ENCODE results near the gene QSER1.

QSER1 gene

GRCh38 chr11:32982626-32983025 lies 90.0 kb downstream of the QSER1 start:
- Histone ChIP-seq H3K36me3 (ENCODE audit: low read length) (no peaks in the 10 kb centered on the region), H3K9me2 (replicated peaks; ENCODE audit: insufficient read depth, low read length) (no peaks in the 10 kb centered on the region), H3K9ac (ENCODE audit: low read length) (no peak overlapping the region), H3F3A (ENCODE audit: insufficient read depth) (no peaks in the 10 kb centered on the region), H4K20me1 (ENCODE audit: low read depth, low read length) (no peaks in the 10 kb centered on the region), H3K79me2 (ENCODE audit: insufficient read depth, low read length) (no peaks in the 10 kb centered on the region), H3K4me3 (ENCODE audit: insufficient read depth, low read length, poor library complexity, severe bottlenecking) (no peak overlapping the region), H3K27me3 (ENCODE audit: low read length) (no peaks in the 10 kb centered on the region), H3K27ac (ENCODE audit: low read depth, low read length) (no peak overlapping the region), H2AFZ (ENCODE audit: low read depth, low read length, severe bottlenecking) (no peak overlapping the region), H3K4me2 (ENCODE audit: low read depth, low read length, poor library complexity, severe bottlenecking) (no peak overlapping the region), H3K9me3 (ENCODE audit: insufficient read depth, low read length) (no peaks in the 10 kb centered on the region)
- TF ChIP-seq EZH2phosphoT487 (conservative IDR thresholded peaks at IDR 0.05; ENCODE audit: low read length) = no peak
- TF ChIP-seq CTCF (IDR thresholded peaks at IDR 0.05; ENCODE audit: insufficient read depth, low read length, poor library complexity, severe bottlenecking) = no peak

- H2AFZ ChIP-seq (ENCODE audit: low read depth, low read length, severe bottlenecking) = no peak overlapping the region
- no peak overlapping the region for H3K27ac ChIP-seq (ENCODE audit: low read depth, low read length)
- H3K4me3 ChIP-seq (ENCODE audit: insufficient read depth, low read length, poor library complexity, severe bottlenecking) = no peak overlapping the region
- no peak overlapping the region for H3K4me2 ChIP-seq (ENCODE audit: low read depth, low read length, poor library complexity, severe bottlenecking)
- H4K20me1 ChIP-seq (ENCODE audit: low read depth, low read length) = no peaks in the 10 kb centered on the region
- no peaks in the 10 kb centered on the region for H3K27me3 ChIP-seq (ENCODE audit: low read length)
- no peak for TF ChIP-seq CTCF (IDR thresholded peaks at IDR 0.05; ENCODE audit: insufficient read depth, low read length, poor library complexity, severe bottlenecking)
- TF ChIP-seq EZH2phosphoT487 (conservative IDR thresholded peaks at IDR 0.05; ENCODE audit: low read length) = no peak
- no peaks in the 10 kb centered on the region for H3K79me2 ChIP-seq (ENCODE audit: insufficient read depth, low read length)
- H3K9me3 ChIP-seq (ENCODE audit: insufficient read depth, low read length) = no peaks in the 10 kb centered on the region
- H3K9me2 ChIP-seq (replicated peaks; ENCODE audit: insufficient read depth, low read length) = no peaks in the 10 kb centered on the region
- H3K36me3 ChIP-seq (ENCODE audit: low read length) = no peaks in the 10 kb centered on the region
- H3K9ac ChIP-seq (ENCODE audit: low read length) = no peak overlapping the region
- H3F3A ChIP-seq (ENCODE audit: insufficient read depth) = no peaks in the 10 kb centered on the region
Observed at GRCh38 chr11:32983506-32983905, 90.9 kb downstream of the QSER1 start.

GRCh38 chr11:32985600-32985999 lies 93.0 kb downstream of the QSER1 start:
- no peak overlapping the region for H3K27ac ChIP-seq (ENCODE audit: low read depth, low read length)
- no peaks in the 10 kb centered on the region for H4K20me1 ChIP-seq (ENCODE audit: low read depth, low read length)
- no peaks in the 10 kb centered on the region for H3K9me3 ChIP-seq (ENCODE audit: insufficient read depth, low read length)
- H3K4me2 ChIP-seq (ENCODE audit: low read depth, low read length, poor library complexity, severe bottlenecking) = no peak overlapping the region
- no peaks in the 10 kb centered on the region for H3K36me3 ChIP-seq (ENCODE audit: low read length)
- TF ChIP-seq EZH2phosphoT487 (conservative IDR thresholded peaks at IDR 0.05; ENCODE audit: low read length) (no peak), CTCF (IDR thresholded peaks at IDR 0.05; ENCODE audit: insufficient read depth, low read length, poor library complexity, severe bottlenecking) (no peak)
- H3K79me2 ChIP-seq (ENCODE audit: insufficient read depth, low read length) = no peaks in the 10 kb centered on the region
- H3K9me2 ChIP-seq (replicated peaks; ENCODE audit: insufficient read depth, low read length) = no peaks in the 10 kb centered on the region
- H3F3A ChIP-seq (ENCODE audit: insufficient read depth) = no peaks in the 10 kb centered on the region
- H3K4me3 ChIP-seq (ENCODE audit: insufficient read depth, low read length, poor library complexity, severe bottlenecking) = no peak overlapping the region
- H3K27me3 ChIP-seq (ENCODE audit: low read length) = no peaks in the 10 kb centered on the region
- H2AFZ ChIP-seq (ENCODE audit: low read depth, low read length, severe bottlenecking) = no peak overlapping the region
- no peak overlapping the region for H3K9ac ChIP-seq (ENCODE audit: low read length)

All from SU-DHL-6 (cell line).